Measurements from ENCODE around the gene ATP8A2. TPM values are rescaled to one million over a fixed set of nuclear protein-coding genes. Genes with fewer than 3 reads are reported as not detected.

The ATP8A2 gene
- total RNA-seq, 2 experiments from 2014 or later = 0.92 to 0.94 TPM

DNA sequence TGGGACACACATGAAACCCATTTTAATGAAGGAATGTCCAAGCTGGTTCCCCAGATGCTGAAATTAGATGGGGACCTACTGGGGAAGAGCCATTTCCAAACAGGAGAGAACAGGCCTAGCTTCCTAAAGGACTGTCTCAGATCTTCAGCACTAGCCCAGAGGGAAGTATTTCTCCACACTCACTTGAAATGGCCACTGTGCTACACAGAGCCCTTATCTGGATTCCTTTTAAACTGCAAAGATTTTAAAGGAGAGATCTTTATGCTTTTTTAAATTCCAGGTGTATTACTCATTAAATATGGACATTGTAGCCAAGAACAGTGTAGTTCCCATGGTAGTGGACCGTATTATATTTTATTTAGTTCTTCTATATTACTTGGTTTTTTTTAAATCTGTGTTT, 424.7 kb downstream of the ATP8A2 start:
- TF ChIP-seq, protein P1, sequence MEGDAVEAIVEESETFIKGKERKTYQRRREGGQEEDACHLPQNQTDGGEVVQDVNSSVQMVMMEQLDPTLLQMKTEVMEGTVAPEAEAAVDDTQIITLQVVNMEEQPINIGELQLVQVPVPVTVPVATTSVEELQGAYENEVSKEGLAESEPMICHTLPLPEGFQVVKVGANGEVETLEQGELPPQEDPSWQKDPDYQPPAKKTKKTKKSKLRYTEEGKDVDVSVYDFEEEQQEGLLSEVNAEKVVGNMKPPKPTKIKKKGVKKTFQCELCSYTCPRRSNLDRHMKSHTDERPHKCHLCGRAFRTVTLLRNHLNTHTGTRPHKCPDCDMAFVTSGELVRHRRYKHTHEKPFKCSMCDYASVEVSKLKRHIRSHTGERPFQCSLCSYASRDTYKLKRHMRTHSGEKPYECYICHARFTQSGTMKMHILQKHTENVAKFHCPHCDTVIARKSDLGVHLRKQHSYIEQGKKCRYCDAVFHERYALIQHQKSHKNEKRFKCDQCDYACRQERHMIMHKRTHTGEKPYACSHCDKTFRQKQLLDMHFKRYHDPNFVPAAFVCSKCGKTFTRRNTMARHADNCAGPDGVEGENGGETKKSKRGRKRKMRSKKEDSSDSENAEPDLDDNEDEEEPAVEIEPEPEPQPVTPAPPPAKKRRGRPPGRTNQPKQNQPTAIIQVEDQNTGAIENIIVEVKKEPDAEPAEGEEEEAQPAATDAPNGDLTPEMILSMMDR (IDR thresholded peaks at IDR 0.05) = no peak
- no peak overlapping the region for H3K4me3 Mint-ChIP-seq
- DNase-seq = no peak

DNA sequence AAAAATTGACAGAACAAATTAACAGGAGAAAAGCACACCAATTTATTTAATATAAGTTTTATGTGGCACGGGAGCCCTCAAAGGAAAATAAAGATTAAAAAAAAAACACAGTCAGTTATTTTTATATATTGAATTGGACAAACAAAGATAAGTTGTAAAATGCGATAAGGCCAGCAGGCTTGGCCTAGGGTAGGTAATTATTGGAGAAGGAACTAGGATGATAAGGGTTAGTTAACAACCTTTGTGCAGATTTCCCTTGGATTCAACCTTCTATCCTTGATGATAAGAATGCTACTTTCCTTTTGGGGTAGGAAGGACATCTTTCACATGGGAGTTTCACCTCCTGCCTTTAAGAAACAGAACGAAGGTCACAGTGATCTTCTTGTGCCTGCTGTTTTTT, 427.2 kb downstream of the ATP8A2 start:
- intact Hi-C loops (cut with micrococcal nuclease) = no loop called here
- peaks cover 3% of the 10 kb centered on the region for H3K9me3 Mint-ChIP-seq
- CTCF ChIA-PET = no interaction called here
- POLR2A ChIA-PET = interaction anchor here (1.0 kb wide), 1 partner anchor 10 kb away, joined by 3 read pairs; no protein-coding TSS in a partner anchor
- no peak overlapping the region for H3K27ac Mint-ChIP-seq
- ATAC-seq (no peak), DNase-seq (no peak)
- H3K36me3 Mint-ChIP-seq (ENCODE audit: low read depth) = no peaks in the 10 kb centered on the region
- no peak overlapping the region for H3K4me3 Mint-ChIP-seq
- TF ChIP-seq, protein P1 (IDR thresholded peaks at IDR 0.05) = no peak
- peaks cover 3% of the 10 kb centered on the region for H3K27me3 Mint-ChIP-seq
- H3K4me1 Mint-ChIP-seq (ENCODE audit: low read depth) = peaks cover 8% of the 10 kb centered on the region

More for the DNA sequence above, 424.7 kb downstream of the ATP8A2 start:
- H3K4me1 Mint-ChIP-seq (ENCODE audit: low read depth) = no peaks in the 10 kb centered on the region
- ChIA-PET POLR2A (no interaction called here), CTCF (no interaction called here)
- H3K9me3 Mint-ChIP-seq = no peaks in the 10 kb centered on the region
- H3K27ac Mint-ChIP-seq = no peak overlapping the region
- no peak for ATAC-seq
- H3K36me3 Mint-ChIP-seq (ENCODE audit: low read depth) = no peaks in the 10 kb centered on the region
- peaks cover 2% of the 10 kb centered on the region for H3K27me3 Mint-ChIP-seq
- intact Hi-C loops (cut with micrococcal nuclease) = no loop called here

DNA sequence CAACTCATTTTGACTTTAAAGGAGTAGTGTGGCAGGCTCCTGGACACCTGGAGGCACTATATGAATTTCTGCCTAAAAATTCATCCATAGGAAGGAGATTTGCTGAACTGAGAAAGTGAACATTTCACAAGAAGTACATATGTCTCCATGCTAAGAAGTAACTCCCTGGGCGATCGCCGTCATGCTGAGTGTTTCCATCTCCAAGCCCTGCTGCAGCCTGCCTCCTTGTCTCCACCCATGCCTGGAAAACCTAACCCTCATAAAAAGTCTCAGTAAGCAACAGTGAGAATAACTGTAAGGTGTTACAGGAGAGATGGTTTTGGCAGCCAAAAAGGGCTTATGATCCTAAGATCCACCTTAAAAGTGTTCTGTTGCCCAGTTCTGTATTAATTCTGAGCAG, 428.7 kb downstream of the ATP8A2 start:
- no peak for ATAC-seq

DNA sequence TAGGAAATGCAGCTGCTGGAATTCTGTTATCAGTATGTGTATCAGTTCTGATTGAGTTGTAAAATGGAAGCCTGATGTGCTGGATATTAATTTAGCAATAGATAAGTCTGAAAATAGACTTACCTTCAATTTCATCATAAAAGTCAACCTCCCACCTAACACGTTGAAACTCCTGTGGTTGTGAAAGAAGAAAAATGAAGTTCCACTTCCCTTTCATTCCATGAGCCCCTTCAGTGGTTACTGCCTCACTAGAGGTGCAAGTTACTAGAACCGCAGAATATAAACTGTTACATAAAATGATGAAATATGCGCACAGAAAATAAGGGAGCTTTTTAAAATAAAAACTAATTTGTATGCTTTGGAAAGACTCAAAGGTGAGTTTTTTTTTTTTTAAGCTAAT, 430.8 kb downstream of the ATP8A2 start:
- H3K4me1 Mint-ChIP-seq (ENCODE audit: low read depth) = peaks cover 18% of the 10 kb centered on the region
- peaks cover 4% of the 10 kb centered on the region for H3K27me3 Mint-ChIP-seq
- ATAC-seq = no peak

More for the DNA sequence above, 428.7 kb downstream of the ATP8A2 start:
- Mint-ChIP-seq H3K4me3 (no peak overlapping the region), H3K36me3 (ENCODE audit: low read depth) (no peaks in the 10 kb centered on the region), H3K9me3 (peaks cover 3% of the 10 kb centered on the region), H3K27ac (no peak overlapping the region), H3K4me1 (ENCODE audit: low read depth) (peaks cover 8% of the 10 kb centered on the region), H3K27me3 (peaks cover 3% of the 10 kb centered on the region)
- POLR2A ChIA-PET = no interaction called here
- no peak for DNase-seq
- TF ChIP-seq, protein P1 (IDR thresholded peaks at IDR 0.05) = no peak
- intact Hi-C loops (cut with micrococcal nuclease) = no loop called here
- CTCF ChIA-PET = no interaction called here

DNA sequence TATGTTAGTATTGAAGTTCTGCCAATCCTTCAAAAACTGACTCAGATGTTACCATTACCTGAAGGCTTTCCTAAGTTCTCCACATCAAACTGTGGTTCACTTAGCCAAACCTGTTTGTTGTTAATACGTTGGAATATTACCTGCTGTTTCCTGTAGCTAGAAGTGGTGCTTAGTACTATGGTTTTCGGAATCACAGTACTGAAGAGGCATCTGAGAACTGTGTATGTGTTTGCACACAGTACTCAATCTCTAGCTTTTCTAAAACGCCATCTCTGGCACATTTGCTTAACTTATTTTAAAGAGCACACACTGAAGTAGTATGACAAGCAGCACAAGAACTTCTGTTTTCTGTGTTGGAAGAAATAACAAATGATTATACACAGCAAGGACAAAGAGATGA, 431.9 kb downstream of the ATP8A2 start:
- Mint-ChIP-seq H3K27me3 (peaks cover 4% of the 10 kb centered on the region), H3K36me3 (ENCODE audit: low read depth) (peaks cover 2% of the 10 kb centered on the region), H3K4me1 (ENCODE audit: low read depth) (peaks cover 18% of the 10 kb centered on the region), H3K27ac (no peak overlapping the region), H3K9me3 (peaks cover 18% of the 10 kb centered on the region), H3K4me3 (no peak overlapping the region)
- TF ChIP-seq, protein P1 (IDR thresholded peaks at IDR 0.05) = no peak
- ChIA-PET POLR2A (no interaction called here), CTCF (no interaction called here)
- DNase-seq (no peak), ATAC-seq (no peak)
- intact Hi-C loops (cut with micrococcal nuclease) = no loop called here

More for the DNA sequence above, 430.8 kb downstream of the ATP8A2 start:
- TF ChIP-seq, protein P1 (IDR thresholded peaks at IDR 0.05) = no peak
- Mint-ChIP-seq H3K27ac (no peak overlapping the region), H3K36me3 (ENCODE audit: low read depth) (peaks cover 2% of the 10 kb centered on the region), H3K4me3 (no peak overlapping the region), H3K9me3 (peaks cover 17% of the 10 kb centered on the region)
- ChIA-PET POLR2A (no interaction called here), CTCF (no interaction called here)
- intact Hi-C loops (cut with micrococcal nuclease) = no loop called here
- no peak for DNase-seq
